ENCODE measurements around the gene PIP5KL1. TPM values are rescaled to one million over a fixed set of nuclear protein-coding genes. Genes with fewer than 3 reads are reported as not detected.

The PIP5KL1 gene
- total and polyA plus RNA-seq, 2 donors (not counting 3 experiments of a cell fraction or from before 2014, with no cell fraction given), result 1.5 to 2.9 TPM

- POLR2A ChIA-PET, result interaction anchor here (0.6 kb wide), 1 partner anchor 11 kb away, joined by 3 read pairs; no protein-coding TSS in a partner anchor
- FAIRE-seq, result no peak
- H3K27ac ChIP-seq (ENCODE audit: insufficient read depth, low read depth, low read length), result no peak overlapping the region
These were observed 22.6 kb upstream of the PIP5KL1 start for GRCh38 chr9:127953154-127953553.

More at GRCh38 chr9:127953154-127953553, 22.6 kb upstream of the PIP5KL1 start:
- intact Hi-C loops (cut with micrococcal nuclease) (no loop called here), dilution Hi-C loops (cut with MboI; ENCODE audit: extremely low pct_ligation_motif_present, low sequenced_read_pairs) (no loop called here)
- no peak overlapping the region for H3K9ac ChIP-seq (replicated peaks; ENCODE audit: extremely low read depth, insufficient read depth, low read length)
- H3K4me1 ChIP-seq (ENCODE audit: control insufficient read depth, extremely low read depth, insufficient read depth, low read length), result peaks cover 6% of the 10 kb centered on the region
- H3K27me3 ChIP-seq (ENCODE audit: control insufficient read depth in 2 of 2, insufficient read depth in 2 of 2, low read length in 2 of 2), result no peaks in the 10 kb centered on the region
- no peaks in the 10 kb centered on the region for H3K36me3 ChIP-seq (ENCODE audit: control insufficient read depth in 2 of 2, extremely low read depth in 1 of 2, insufficient read depth in 2 of 2, low read length in 2 of 2)
- no peak overlapping the region for H3K4me2 ChIP-seq (ENCODE audit: insufficient read depth, low read length)
- H3K4me3 ChIP-seq (replicated peaks in 1 of 3; ENCODE audit: insufficient read depth in 1 of 3, low read depth in 1 of 3, low read length in 3 of 3), result no peak overlapping the region
- no peak for TF ChIP-seq POLR2AphosphoS5 (IDR thresholded peaks at IDR 0.05; ENCODE audit: insufficient read depth, low read depth, low read length)
- no peak for TF ChIP-seq GATA2 (IDR thresholded peaks at IDR 0.05; ENCODE audit: insufficient read depth, insufficient read length, low read depth, low read length)
- TF ChIP-seq JUN (IDR thresholded peaks at IDR 0.05; ENCODE audit: borderline replicate concordance, insufficient read depth, insufficient read length, low read depth), result no peak
- TF ChIP-seq POLR2A (IDR thresholded peaks at IDR 0.05; ENCODE audit: low read depth, low read length), result no peak
- TF ChIP-seq CTCF (IDR thresholded peaks at IDR 0.05; ENCODE audit: extremely low read depth in 1 of 2, insufficient read depth in 1 of 2, low read depth in 1 of 2, low read length in 2 of 2), result no peak
- TF ChIP-seq MYC (IDR thresholded peaks at IDR 0.05; ENCODE audit: low read depth, low read length), result no peak
- no peak for TF ChIP-seq EZH2 (IDR thresholded peaks at IDR 0.05; ENCODE audit: borderline replicate concordance, low read depth, low read length, severe bottlenecking)
- no peak for TF ChIP-seq FOS (IDR thresholded peaks at IDR 0.05; ENCODE audit: borderline replicate concordance, insufficient read depth, low read length)
- TF ChIP-seq MAX (IDR thresholded peaks at IDR 0.05; ENCODE audit: insufficient read depth, insufficient read length), result no peak
- H3K9me1 ChIP-seq (replicated peaks; ENCODE audit: control insufficient read depth, extremely low read depth, insufficient read depth, low read length), result no peaks in the 10 kb centered on the region
- H3K9me3 ChIP-seq (replicated peaks; ENCODE audit: control insufficient read depth, insufficient read depth, low read length), result no peaks in the 10 kb centered on the region
- BruUV-seq (replicated peaks), result no TSS peak
- no peaks in the 10 kb centered on the region for H3K79me2 ChIP-seq (ENCODE audit: control insufficient read depth, insufficient read depth, low read length)
- no peak for DNase-seq (ENCODE audit: low read depth, low spot score)
- H2AFZ ChIP-seq (ENCODE audit: low read depth, low read length), result no peak overlapping the region
- CTCF ChIA-PET, result interaction anchor here (1.0 to 3.3 kb wide), 7 partner anchors 9 to 165 kb away, joined by 4 to 37 read pairs (median 13); no protein-coding TSS in a partner anchor
- no peaks in the 10 kb centered on the region for H4K20me1 ChIP-seq (replicated peaks; ENCODE audit: control insufficient read depth, extremely low read depth, insufficient read depth, low read length)

All from endothelial cell of umbilical vein (primary cell).